ENCODE data around the gene TAS2R31.
"Not testable (repeated sequence)": the region's sequence is repeated elsewhere in the genome, so short reads cannot be mapped to it uniquely, and the experiment has no call there.

The TAS2R31 gene

GRCh38 chr12:11031307-11031706 is at the start of gene TAS2R31:
TAS2R31 (minus strand) TSS chr12:11031407; CDS start chr12:11031335, 72 bp downstream.
- H3K4me1 Mint-ChIP-seq: no peaks in the 10 kb centered on the region
- H3K27me3 Mint-ChIP-seq: no peaks in the 10 kb centered on the region
- peak within 1 kb of the TSS in 1 of 2 donors; percentile 10 for H3K27ac Mint-ChIP-seq
- ATAC-seq (no peak), DNase-seq (no peak)
- H3K9me3 Mint-ChIP-seq: peaks cover 0 to 5% of the 10 kb centered on the region in 2 donors
- no peak within 1 kb of the TSS for H3K4me3 Mint-ChIP-seq

DNA sequence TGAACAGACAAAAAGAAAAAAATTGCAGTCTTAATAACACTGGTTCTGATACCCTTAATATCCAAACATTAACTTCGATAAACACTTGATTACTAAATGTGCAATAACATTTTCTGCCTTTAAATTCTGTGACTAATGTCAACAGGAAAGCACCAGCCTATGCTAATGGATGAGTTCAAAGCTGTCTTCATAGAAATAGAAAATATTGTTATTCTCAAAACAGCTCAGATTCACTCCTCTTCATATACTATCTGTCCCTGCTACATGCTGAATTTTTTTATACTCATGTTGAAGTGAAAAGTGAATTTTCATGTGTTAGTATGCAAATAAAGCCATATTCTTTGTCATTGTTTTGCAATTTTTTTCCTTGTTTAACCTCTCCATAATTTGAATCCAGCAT is 47.0 kb upstream of the TAS2R31 start:
- Mint-ChIP-seq H3K9me3 (peaks cover 8 to 12% of the 10 kb centered on the region in 2 donors), H3K4me3 (no peak overlapping the region), H3K4me1 (no peaks in the 10 kb centered on the region), H3K27me3 (no peaks in the 10 kb centered on the region), H3K27ac (no peak overlapping the region)
- ATAC-seq (no peak), DNase-seq (no peak)

GRCh38 chr12:11075642-11076041 is 44.4 kb upstream of the TAS2R31 start:
- ATAC-seq (no peak), DNase-seq (no peak)
- no peak overlapping the region for H3K27ac Mint-ChIP-seq
- no peaks in the 10 kb centered on the region for H3K4me1 Mint-ChIP-seq
- no peak overlapping the region for H3K4me3 Mint-ChIP-seq
- H3K27me3 Mint-ChIP-seq: no peaks in the 10 kb centered on the region
- H3K9me3 Mint-ChIP-seq: peaks cover under 1 to 6% of the 10 kb centered on the region in 2 donors

DNA sequence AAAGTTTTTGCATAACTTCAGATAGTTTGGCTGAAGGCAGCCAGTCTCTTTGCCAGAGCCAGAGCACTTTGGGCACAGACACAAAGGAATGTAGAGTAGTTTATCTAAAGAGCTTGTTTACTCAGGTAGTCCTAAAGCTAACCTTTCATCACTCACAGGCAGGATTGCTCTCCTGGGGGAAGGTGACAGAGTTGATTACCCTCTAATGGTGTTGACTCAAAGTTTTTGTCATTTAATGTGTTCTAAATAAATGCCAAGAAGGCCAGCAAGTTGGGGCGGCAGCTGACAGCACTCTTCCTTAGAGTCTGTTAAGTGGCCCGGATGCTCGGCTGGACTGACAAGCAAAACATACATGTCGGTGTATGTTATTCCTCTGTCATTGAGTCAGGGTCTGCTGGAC is 40.2 kb upstream of the TAS2R31 start:
- Mint-ChIP-seq H3K27me3 (no peaks in the 10 kb centered on the region), H3K9me3 (no peaks in the 10 kb centered on the region), H3K4me3 (no peak overlapping the region), H3K4me1 (no peaks in the 10 kb centered on the region), H3K27ac (no peak overlapping the region)
- ATAC-seq (no peak), DNase-seq (no peak)

- ATAC-seq (no peak), DNase-seq (no peak)
- H3K27ac Mint-ChIP-seq: no peak overlapping the region
- H3K27me3 Mint-ChIP-seq: no peaks in the 10 kb centered on the region
- H3K4me3 Mint-ChIP-seq: no peak overlapping the region
- H3K9me3 Mint-ChIP-seq: no peaks in the 10 kb centered on the region
- H3K4me1 Mint-ChIP-seq: no peaks in the 10 kb centered on the region
These were observed 39.8 kb upstream of the TAS2R31 start for GRCh38 chr12:11070999-11071398.

DNA sequence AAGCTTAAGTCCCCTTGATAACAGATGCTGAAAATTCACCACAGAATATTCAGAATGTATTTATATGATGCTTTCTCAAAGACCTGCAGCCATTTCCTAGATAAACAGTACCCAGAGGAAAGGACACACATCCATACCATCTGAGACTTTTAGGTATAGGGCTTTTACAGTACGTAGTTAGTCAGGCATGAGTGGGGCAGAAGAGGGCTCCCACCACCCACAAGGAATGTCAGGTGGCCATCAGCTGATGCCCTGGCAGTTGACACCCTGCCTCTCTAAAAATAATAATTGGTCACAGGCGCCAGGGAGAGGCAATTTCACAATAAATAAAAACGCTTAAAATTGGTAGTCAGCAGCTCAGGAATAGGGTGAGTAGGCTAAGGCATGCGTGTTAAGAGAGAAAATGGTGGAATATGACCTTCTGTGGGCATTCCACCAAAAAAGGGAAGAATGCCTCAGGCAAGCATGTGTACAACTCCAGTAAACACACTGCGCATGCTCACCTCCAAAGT is 38.7 kb upstream of the TAS2R31 start:
- Mint-ChIP-seq H3K4me3 (no peak overlapping the region), H3K27me3 (no peaks in the 10 kb centered on the region), H3K27ac (no peak overlapping the region), H3K4me1 (no peaks in the 10 kb centered on the region), H3K9me3 (no peaks in the 10 kb centered on the region)
- DNase-seq (no peak), ATAC-seq (no peak)

DNA sequence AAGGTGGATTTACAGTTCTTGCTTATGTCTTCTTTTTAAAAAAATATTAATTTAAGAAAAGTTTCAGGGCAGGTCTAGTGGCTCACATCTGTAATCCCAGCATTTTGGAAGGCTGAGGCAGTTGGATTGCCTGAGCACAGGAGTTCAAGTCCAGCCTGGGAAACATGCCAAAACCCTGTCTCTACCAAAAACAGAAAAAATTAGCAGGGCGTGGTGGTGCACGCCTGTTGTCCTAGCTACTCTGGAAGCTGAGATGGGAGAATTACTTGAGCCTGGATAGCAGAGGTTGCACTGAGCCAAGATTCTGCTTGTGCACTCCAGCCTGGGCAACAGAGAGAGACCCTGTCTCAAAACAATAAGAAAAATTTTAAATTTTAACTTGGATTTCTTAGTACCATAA is 36.3 kb upstream of the TAS2R31 start:
- ATAC-seq (no peak), DNase-seq (no peak)
- Mint-ChIP-seq H3K27me3 (no peaks in the 10 kb centered on the region), H3K9me3 (no peaks in the 10 kb centered on the region), H3K4me3 (no peak overlapping the region), H3K4me1 (peaks cover 9% of the 10 kb centered on the region), H3K27ac (no peak overlapping the region)

DNA sequence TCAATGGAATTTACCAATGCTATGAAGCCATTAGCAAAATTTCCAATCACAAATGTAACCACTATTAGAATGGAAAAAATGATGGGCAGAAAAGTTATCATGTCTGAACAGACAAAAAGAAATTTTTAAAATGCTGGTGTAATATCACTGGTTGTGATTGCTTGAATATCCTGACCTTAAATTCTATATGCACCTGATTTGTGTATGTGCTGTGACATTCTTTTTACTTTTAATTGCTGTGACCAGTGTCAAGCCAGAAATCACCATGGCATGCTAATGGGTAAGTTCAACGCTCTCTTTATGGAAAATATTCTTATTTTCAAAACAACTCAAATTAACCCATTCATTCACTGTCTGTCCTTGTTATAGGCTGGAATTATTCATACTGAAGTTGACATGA is 31.0 kb upstream of the TAS2R31 start, which contains the start of gene TAS2R46:
TSS of gene TAS2R46 (minus strand) at position 101 of the 400 bp plus-strand sequence. CDS start at position 101, 0 bp downstream.
- peaks cover 20% of the 10 kb centered on the region for H3K4me1 Mint-ChIP-seq
- ATAC-seq, DNase-seq, H3K4me3 Mint-ChIP-seq, H3K27ac Mint-ChIP-seq, H3K27me3 Mint-ChIP-seq, H3K9me3 Mint-ChIP-seq: not testable (repeated sequence)

GRCh38 chr12:11059784-11060183 is 28.6 kb upstream of the TAS2R31 start:
- DNase-seq: no peak

DNA sequence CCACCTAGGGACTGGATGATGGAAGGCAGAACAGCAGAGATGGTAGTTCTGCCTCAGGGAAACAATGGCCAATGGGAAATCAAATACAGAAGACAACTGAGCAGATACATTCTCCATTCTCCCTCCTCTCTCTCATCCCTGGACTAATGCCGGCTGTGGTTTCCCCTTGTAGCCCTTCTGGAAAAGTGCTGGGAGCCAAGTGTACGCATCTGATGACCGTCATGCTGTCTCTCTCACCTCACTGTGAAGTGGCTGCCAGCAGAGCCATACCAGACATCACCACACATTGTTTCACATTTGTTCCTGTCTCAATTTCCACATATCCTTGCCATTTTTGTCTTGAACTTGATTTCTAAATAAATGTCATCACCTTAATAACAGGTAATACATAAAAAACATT is 27.8 kb upstream of the TAS2R31 start:
- no peak for ATAC-seq
- Mint-ChIP-seq H3K9me3 (no peaks in the 10 kb centered on the region), H3K4me3 (no peak overlapping the region), H3K4me1 (peaks cover 20% of the 10 kb centered on the region), H3K27me3 (no peaks in the 10 kb centered on the region), H3K27ac (no peak overlapping the region)
- no peak for DNase-seq

More at GRCh38 chr12:11059784-11060183, 28.6 kb upstream of the TAS2R31 start:
- H3K9me3 Mint-ChIP-seq: no peaks in the 10 kb centered on the region
- peak overlapping the region in 1 of 2 donors; percentile 12 for H3K27ac Mint-ChIP-seq
- no peaks in the 10 kb centered on the region for H3K27me3 Mint-ChIP-seq
- peak; percentile 49 for ATAC-seq
- H3K4me1 Mint-ChIP-seq: peaks cover 20% of the 10 kb centered on the region
- H3K4me3 Mint-ChIP-seq: no peak overlapping the region

DNA sequence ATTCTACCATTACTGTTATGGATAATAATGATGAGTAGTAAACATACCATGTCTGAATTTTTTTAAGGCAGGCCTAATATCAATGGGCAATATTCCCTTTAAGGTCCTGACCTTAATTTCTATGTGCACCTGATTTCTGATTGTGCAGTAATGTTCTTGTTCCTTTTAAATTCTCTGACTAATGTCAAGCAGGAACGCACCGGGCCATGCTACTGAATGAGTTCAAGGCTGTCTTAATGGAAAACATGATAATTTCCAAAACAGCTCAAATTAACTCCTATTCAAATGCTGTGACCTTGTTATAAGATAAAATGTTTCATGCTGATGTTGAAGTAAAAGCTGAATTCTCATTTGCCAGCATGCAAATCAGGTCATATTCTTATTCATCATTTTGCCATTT is 24.1 kb upstream of the TAS2R31 start:
- peaks cover 9 to 14% of the 10 kb centered on the region in 2 donors for H3K9me3 Mint-ChIP-seq
- H3K27me3 Mint-ChIP-seq: no peaks in the 10 kb centered on the region
- no peak for DNase-seq

DNA sequence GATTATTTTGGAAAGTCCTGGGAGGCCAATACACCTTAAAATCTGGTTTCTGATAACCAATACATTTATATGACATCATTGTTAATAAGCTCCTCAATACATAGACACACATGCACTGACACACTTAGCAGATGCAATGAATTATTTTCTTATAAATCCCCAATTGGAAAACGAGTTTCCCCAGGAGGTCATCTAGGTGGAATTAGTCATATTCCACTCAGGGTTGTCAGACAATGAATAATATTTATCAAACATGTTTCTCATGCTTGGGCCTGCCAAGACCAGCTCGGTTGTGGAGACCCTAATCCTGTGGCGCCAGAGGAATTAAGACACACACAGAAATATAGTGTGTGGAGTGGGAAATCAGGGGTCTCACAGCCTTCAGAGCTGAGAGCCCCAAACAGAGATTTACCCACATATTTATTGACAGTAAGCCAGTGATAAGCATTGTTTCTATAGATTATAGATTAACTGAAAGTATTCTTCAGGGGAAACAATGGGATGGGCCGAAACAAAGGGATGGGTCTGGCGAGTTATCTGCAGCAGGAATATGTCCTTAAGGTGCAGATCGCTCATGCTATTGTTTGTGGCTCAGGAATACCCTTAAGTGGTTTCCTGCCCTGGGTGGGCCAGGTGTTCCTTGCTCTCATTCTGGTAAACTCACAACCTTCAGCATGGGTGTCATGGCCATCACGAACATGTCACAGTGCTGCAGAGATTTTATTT is 18.8 kb upstream of the TAS2R31 start:
- DNase-seq, ATAC-seq, H3K4me3 Mint-ChIP-seq, H3K27ac Mint-ChIP-seq, H3K4me1 Mint-ChIP-seq, H3K27me3 Mint-ChIP-seq: not testable (repeated sequence)
- peaks cover 9 to 14% of the 10 kb centered on the region in 2 donors for H3K9me3 Mint-ChIP-seq

More for the DNA sequence above, 24.1 kb upstream of the TAS2R31 start:
- Mint-ChIP-seq H3K27ac (no peak overlapping the region), H3K4me1 (no peaks in the 10 kb centered on the region), H3K4me3 (no peak overlapping the region)
- ATAC-seq: no peak

GRCh38 chr12:11041366-11041765 is 10.2 kb upstream of the TAS2R31 start:
- not testable (repeated sequence) for H3K27me3 Mint-ChIP-seq, H3K27ac Mint-ChIP-seq, H3K4me1 Mint-ChIP-seq, H3K9me3 Mint-ChIP-seq, ATAC-seq, DNase-seq, H3K4me3 Mint-ChIP-seq

DNA sequence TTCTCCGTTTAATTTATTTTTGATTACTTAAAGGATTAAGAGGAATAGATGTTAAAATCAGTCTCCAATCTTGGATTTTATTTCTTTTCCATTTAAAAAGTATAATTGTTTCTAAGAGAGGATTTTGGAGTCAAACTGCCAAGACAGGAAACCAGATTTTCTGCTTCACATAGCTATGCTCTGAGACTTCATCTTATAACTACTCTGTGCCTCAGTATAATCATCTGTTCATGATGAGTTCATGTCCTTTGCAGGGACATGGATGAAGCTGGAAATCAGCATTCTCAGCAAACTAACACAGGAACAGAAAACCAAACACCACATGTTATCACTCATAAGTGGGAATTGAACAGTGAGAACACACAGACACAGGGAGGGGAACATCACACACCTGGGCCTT is 9.0 kb upstream of the TAS2R31 start:
- DNase-seq (no peak), ATAC-seq (no peak)
- H3K27me3 Mint-ChIP-seq: no peaks in the 10 kb centered on the region
- no peak overlapping the region for H3K4me3 Mint-ChIP-seq
- H3K9me3 Mint-ChIP-seq: peaks cover 2 to 9% of the 10 kb centered on the region in 2 donors
- H3K4me1 Mint-ChIP-seq: no peaks in the 10 kb centered on the region
- H3K27ac Mint-ChIP-seq: no peak overlapping the region

DNA sequence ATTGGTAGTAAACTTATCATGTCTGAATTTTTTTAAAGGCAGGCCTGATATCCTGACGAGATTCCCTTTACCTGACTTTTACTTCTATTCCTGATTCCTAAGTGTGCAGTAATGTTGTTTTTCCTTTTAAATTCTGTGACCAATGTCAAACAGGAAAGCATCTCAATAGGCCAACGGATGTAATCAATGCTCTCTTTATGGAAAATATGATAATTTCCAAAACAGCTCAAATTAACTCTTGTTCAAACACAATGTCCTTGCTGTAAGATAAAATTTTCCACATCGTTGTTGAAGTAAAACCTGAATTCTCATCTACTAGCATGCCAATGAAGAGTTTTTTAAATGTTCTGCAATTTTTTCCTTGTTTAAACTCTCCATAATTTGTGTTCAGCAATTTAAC is 8.0 kb upstream of the TAS2R31 start:
- H3K27me3 Mint-ChIP-seq: no peaks in the 10 kb centered on the region
- H3K9me3 Mint-ChIP-seq: peaks cover 5 to 7% of the 10 kb centered on the region in 2 donors
- no peak overlapping the region for H3K27ac Mint-ChIP-seq
- no peak overlapping the region for H3K4me3 Mint-ChIP-seq
- H3K4me1 Mint-ChIP-seq: no peaks in the 10 kb centered on the region
- DNase-seq (no peak), ATAC-seq (no peak)

DNA sequence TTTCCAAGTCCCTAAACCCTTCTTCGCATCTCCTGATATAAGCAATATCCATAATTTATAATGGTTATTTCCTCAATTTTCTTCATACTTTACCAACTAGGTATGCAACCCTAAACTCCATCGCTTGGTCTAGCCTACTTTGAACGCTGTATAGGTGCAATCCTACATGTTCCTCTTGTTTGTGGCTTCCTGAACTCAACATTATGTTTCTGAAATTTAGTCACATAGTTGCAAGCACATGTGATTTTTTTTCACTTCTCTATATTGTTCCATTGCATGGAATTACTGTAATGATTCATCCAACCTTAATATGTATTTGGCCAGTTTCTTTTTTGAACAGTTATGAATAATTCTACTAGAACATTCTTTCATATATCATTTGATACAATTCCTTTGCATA is 2.8 kb upstream of the TAS2R31 start:
- DNase-seq, H3K4me1 Mint-ChIP-seq, H3K9me3 Mint-ChIP-seq, H3K4me3 Mint-ChIP-seq, H3K27me3 Mint-ChIP-seq, H3K27ac Mint-ChIP-seq: not testable (repeated sequence)
- peak; percentile 63 for ATAC-seq

All from stimulated activated naive CD8-positive, alpha-beta T cell treated with anti-CD3 and anti-CD28 coated beads, Interleukin-15, amount 100 ng/mL, for 72 hours (primary cell).